Esophagus muscularis mucosa (tissue), 4 donors: Measurements from ENCODE around the gene DUSP18.

Source experiments
- CTCF ChIP-seq, 3 experiments: fragments of 200-600 bp in 2 of 3; fragments of 450-650 bp in 1 of 3; sonication (generic) in 2 of 3; IDR thresholded peaks; one replicate each; pipeline ENCODE4 v1.5.1; 2017 to 2019; ENCODE audit warnings: antibody characterized with exemption in 3 of 3, mild to moderate bottlenecking in 2 of 3, moderate library complexity in 1 of 3
- EP300 ChIP-seq: sonication (generic); formaldehyde crosslinking; IDR thresholded peaks from one replicate; pipeline ENCODE4 v1.6.1; 2017; ENCODE audit warnings: antibody characterized with exemption
- POLR2A ChIP-seq: fragments of 450-650 bp; IDR thresholded peaks from one replicate; pipeline ENCODE4 v1.6.1; 2017; ENCODE audit warnings: antibody characterized with exemption, moderate library complexity, mild to moderate bottlenecking, low read depth
- POLR2AphosphoS5 ChIP-seq, 2 donors: sonication (generic); formaldehyde crosslinking; IDR thresholded peaks; one replicate each; pipeline ENCODE4 v1.6.1; 2017; ENCODE audit warnings: antibody characterized with exemption in 2 of 2

- TF ChIP-seq POLR2A: no peak
- TF ChIP-seq CTCF (IDR thresholded peaks at IDR 0.05): no peak
- TF ChIP-seq EP300: no peak
- TF ChIP-seq POLR2AphosphoS5 (IDR thresholded peaks at IDR 0.05): no peak
These were observed 575 bp downstream of the DUSP18 start for GRCh38 chr22:30667107-30667493.
